Colonic mucosa (tissue), 4 donors: ENCODE results near the gene CYLD. TPM values are rescaled to one million over a fixed set of nuclear protein-coding genes. Genes with fewer than 3 reads are reported as not detected.

Experiments
- DNase-seq: peaks from one replicate; pipeline ENCODE4 v3.0.0-alpha.2; 2020
- H3K27ac ChIP-seq: fragments of 200-600 bp; one replicate; pipeline ENCODE4 v1.8.0; 2021
- H3K27me3 ChIP-seq: fragments of 200-600 bp; one replicate; pipeline ENCODE4 v1.8.0; 2021
- H3K36me3 ChIP-seq: fragments of 200-600 bp; one replicate; pipeline ENCODE4 v1.8.0; 2021
- H3K4me1 ChIP-seq: fragments of 200-600 bp; one replicate; pipeline ENCODE4 v1.8.0; 2021; ENCODE audit warnings: mild to moderate bottlenecking
- H3K4me3 ChIP-seq: fragments of 200-600 bp; one replicate; pipeline ENCODE4 v1.8.0; 2021
- H3K9ac ChIP-seq, 2 donors: one replicate each; pipeline ENCODE4 v1.7.0; 2013; ENCODE audit warnings: control low read depth in 2 of 2, low read depth in 2 of 2, low read length in 2 of 2
- H3K9me3 ChIP-seq: fragments of 200-600 bp; one replicate; pipeline ENCODE4 v1.8.0; 2021
- intact Hi-C: fragments of 100-400 bp; cut with DNase I; formaldehyde crosslinking; loops from one replicate; pipeline ENCODE4 v1.14.1; 2022
- total RNA-seq, 2 donors: library from RNA; stranded (reverse); fragmentation: NEBNext Ultra II Directional in 1 of 2; extraction: Animal tissue kit (Norgen Biotek cat#: 25700) in 1 of 2; gene quantifications; one replicate each; pipeline ENCODE4 v1.2.1, GENCODE V29; 2021
- TF ChIP-seq, protein P1 (sequence below): fragments of 200-600 bp; IDR thresholded peaks from one replicate; pipeline ENCODE4 v1.8.0; 2022; ENCODE audit warnings: antibody characterized with exemption, mild to moderate bottlenecking
- donor health status: healthy.
- donor health status: DM: no; HTN: no; CAD: no.
- donor health status: DM: no; HTN: no; CAD: no.

The CYLD gene
- total RNA-seq, 2 donors from 2014 or later, result 15.8 to 31.5 TPM

DNA sequence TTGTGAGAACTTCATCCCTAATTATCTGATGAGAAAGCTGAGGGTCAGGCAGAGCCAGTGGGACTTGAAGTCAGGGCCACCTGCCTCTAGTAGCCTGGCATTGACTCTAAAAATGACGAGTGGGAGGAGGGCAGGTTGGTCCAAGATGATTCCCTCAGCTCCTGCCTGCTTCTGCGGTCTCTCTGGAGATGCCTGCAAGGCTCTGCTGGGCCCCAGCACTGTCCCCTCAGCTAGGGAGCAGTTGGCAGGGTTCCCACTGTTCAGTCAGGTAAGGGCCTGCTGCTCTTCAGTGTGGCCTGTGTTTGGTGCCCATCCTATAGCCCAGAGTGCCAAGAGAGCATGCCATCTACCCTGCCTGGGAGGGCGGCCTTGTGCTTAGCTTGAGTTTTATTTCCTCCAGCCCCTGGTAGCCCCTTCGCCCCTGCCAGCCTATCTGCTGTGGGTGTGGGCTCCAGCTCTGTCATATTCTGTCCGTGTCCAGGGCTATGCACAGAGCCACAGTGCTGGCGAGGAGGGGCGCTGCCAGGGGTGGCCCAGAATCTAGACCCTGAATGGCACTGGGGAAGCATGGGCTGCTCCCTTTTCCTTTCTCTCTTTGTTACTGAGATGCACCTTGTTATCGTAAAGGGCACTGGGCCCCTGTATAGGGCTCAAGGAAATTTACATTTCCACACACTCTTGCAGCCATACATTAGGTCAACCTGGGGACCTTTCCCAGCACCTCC, 68.5 kb downstream of the CYLD start:
- Histone ChIP-seq H3K4me3 (no peak overlapping the region), H3K4me1 (no peaks in the 10 kb centered on the region), H3K27ac (no peak overlapping the region), H3K9ac (no peak overlapping the region), H3K27me3 (no peaks in the 10 kb centered on the region), H3K9me3 (no peaks in the 10 kb centered on the region), H3K36me3 (no peaks in the 10 kb centered on the region)
- intact Hi-C loops, result no loop called here
- TF ChIP-seq, protein P1, sequence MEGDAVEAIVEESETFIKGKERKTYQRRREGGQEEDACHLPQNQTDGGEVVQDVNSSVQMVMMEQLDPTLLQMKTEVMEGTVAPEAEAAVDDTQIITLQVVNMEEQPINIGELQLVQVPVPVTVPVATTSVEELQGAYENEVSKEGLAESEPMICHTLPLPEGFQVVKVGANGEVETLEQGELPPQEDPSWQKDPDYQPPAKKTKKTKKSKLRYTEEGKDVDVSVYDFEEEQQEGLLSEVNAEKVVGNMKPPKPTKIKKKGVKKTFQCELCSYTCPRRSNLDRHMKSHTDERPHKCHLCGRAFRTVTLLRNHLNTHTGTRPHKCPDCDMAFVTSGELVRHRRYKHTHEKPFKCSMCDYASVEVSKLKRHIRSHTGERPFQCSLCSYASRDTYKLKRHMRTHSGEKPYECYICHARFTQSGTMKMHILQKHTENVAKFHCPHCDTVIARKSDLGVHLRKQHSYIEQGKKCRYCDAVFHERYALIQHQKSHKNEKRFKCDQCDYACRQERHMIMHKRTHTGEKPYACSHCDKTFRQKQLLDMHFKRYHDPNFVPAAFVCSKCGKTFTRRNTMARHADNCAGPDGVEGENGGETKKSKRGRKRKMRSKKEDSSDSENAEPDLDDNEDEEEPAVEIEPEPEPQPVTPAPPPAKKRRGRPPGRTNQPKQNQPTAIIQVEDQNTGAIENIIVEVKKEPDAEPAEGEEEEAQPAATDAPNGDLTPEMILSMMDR, result no peak
- DNase-seq, result no peak

DNA sequence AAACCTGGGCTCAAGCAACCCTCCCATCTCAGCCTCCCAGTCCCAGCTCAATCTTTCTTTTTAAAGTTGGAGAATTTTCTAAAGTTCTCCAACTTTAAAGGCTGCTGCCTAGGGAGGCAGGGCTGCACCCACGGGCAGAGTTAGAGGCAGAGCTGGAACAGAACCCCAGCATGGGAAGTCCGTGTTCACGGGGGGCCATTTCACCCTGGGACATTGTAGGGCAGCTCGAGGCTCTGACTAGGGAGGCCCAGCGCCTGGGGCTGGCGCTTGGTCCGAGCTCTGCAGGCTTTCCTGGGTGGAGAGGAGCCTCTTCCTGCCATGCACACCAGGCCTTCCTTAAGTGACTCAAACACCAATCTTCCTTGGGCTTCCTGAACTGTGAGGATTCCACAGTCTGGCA, 70.2 kb downstream of the CYLD start:
- intact Hi-C loops, result no loop called here
- DNase-seq, result no peak
- no peak overlapping the region for H3K4me3 ChIP-seq
- no peak overlapping the region for H3K27ac ChIP-seq
- no peaks in the 10 kb centered on the region for H3K27me3 ChIP-seq
- TF ChIP-seq, protein P1, result no peak
- no peaks in the 10 kb centered on the region for H3K4me1 ChIP-seq
- no peak overlapping the region for H3K9ac ChIP-seq
- H3K36me3 ChIP-seq, result no peaks in the 10 kb centered on the region
- H3K9me3 ChIP-seq, result no peaks in the 10 kb centered on the region

DNA sequence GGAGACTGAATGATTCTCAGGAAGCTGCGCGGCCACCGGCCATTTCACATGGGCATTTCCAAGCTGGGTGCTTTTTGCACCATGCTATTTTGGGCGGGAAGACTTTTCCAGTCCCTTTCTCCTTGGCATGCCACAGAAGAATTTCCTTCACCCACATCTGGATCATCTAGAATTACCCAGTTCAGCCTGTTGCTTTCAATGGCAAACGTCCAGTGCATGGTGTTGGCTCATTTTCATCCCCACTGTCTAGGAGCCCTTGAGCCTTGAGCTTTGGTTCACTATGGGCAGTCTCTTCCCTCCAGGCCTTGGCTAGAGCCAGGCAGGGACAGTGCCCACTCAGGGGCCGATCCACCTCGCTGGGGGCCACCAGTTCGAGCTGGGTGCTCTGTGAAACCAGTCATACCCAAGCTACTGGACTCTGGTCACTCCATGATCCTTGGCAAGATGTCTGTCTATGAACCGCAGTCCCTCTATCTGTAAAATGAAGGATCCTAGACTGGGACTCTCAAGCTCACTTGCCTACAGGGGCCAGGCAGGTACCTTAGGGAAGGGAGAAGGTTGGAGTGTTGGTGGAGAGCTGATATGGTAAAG, 71.1 kb downstream of the CYLD start:
- Histone ChIP-seq H3K27ac (no peak overlapping the region), H3K4me1 (no peaks in the 10 kb centered on the region), H3K9me3 (no peaks in the 10 kb centered on the region), H3K27me3 (no peaks in the 10 kb centered on the region), H3K36me3 (no peaks in the 10 kb centered on the region), H3K4me3 (no peak overlapping the region), H3K9ac (no peak overlapping the region)
- DNase-seq, result no peak
- TF ChIP-seq, protein P1, result no peak
- intact Hi-C loops, result no loop called here

DNA sequence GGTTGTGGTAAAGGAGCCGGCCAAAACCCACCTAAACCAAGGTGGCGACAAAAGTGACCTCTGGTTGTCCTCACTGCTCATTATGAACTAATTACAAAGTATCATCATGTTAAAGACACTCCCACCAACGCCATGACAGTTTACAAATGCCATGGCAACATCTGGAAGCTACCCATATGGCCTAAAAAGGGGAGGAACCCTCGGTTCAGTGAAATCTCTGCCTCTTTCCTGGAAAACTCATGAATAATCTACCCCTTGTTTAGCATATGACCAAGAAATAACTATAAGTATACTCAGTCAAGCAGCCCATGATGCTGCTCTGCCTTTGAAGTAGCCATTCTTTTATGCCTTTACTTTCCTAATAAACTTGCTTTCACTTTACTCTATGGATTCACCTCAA, 72.2 kb downstream of the CYLD start:
- TF ChIP-seq, protein P1, result no peak
- DNase-seq, result no peak
- intact Hi-C loops, result no loop called here
- Histone ChIP-seq H3K9ac (no peak overlapping the region), H3K27ac (no peak overlapping the region), H3K9me3 (no peaks in the 10 kb centered on the region), H3K4me1 (no peaks in the 10 kb centered on the region), H3K36me3 (no peaks in the 10 kb centered on the region), H3K4me3 (no peak overlapping the region), H3K27me3 (no peaks in the 10 kb centered on the region)

DNA sequence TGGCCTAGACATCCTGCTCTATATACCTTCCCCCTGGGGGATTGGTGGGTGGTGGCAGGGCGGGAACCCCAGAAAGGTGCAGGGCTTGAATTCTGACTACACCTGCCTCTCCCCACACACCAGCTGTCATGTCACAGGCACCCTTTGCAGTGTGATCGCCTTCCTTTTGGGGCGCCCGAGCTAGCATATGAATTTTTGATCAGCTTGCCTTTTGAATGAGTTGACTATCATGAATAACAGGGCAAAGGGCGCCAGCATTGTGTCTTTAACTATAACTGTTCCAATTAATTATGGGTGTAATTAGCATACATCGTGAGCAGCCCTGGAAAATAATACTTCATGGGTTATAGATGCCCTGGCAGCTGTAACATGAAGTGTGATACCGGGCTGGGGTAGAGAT, 72.7 kb downstream of the CYLD start:
- H3K9me3 ChIP-seq, result no peaks in the 10 kb centered on the region
- no peak overlapping the region for H3K27ac ChIP-seq
- DNase-seq, result peak; percentile 4
- TF ChIP-seq, protein P1, result no peak
- no peaks in the 10 kb centered on the region for H3K27me3 ChIP-seq
- H3K4me1 ChIP-seq, result no peaks in the 10 kb centered on the region
- no peak overlapping the region for H3K9ac ChIP-seq
- intact Hi-C loops, result no loop called here
- no peak overlapping the region for H3K4me3 ChIP-seq
- no peaks in the 10 kb centered on the region for H3K36me3 ChIP-seq
